ENCODE data around the gene WSCD1.

WSCD1 gene

GRCh38 chr17:6086603-6087400 lies 16.6 kb downstream of the WSCD1 start:
- no peak for DNase-seq (ENCODE audit: low spot score)

DNA sequence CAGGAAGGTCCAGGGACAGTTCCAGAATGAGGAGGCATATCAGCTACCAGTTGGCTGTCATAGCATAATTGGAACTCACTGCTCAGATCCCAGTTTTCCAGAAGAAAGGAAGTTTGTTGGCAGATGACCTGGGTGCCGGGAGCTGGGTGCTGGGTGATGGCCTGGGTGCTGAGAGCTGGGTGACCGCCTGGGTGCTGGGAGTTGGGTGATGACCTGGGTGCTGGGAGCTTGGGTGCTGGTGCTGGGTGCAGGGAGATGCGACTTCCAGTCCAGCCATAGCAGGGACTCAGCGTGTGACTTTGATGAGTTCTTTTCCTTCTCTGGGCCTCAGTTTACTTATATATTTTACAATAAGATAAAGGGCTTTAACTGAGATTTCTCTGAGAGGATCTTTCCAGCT lies 18.0 kb downstream of the WSCD1 start:
- DNase-seq (ENCODE audit: low spot score): no peak

DNA sequence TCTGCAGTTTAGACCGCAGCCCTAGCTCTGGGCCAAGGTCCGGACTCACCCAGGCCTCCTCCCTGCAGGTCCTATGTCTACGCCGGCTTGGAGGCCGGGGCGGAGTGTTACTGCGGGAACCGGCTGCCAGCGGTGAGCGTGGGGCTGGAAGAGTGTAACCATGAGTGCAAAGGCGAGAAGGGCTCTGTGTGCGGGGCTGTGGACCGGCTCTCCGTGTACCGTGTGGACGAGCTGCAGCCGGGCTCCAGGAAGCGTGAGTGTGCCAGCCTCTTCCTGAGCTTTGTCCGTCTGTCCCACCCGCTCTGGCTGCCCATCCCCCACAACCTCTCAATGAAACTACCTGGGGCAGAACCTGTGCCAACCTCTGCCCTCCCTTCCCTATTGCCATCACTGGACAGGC lies 20.1 kb downstream of the WSCD1 start:
- DNase-seq (ENCODE audit: low spot score): no peak

DNA sequence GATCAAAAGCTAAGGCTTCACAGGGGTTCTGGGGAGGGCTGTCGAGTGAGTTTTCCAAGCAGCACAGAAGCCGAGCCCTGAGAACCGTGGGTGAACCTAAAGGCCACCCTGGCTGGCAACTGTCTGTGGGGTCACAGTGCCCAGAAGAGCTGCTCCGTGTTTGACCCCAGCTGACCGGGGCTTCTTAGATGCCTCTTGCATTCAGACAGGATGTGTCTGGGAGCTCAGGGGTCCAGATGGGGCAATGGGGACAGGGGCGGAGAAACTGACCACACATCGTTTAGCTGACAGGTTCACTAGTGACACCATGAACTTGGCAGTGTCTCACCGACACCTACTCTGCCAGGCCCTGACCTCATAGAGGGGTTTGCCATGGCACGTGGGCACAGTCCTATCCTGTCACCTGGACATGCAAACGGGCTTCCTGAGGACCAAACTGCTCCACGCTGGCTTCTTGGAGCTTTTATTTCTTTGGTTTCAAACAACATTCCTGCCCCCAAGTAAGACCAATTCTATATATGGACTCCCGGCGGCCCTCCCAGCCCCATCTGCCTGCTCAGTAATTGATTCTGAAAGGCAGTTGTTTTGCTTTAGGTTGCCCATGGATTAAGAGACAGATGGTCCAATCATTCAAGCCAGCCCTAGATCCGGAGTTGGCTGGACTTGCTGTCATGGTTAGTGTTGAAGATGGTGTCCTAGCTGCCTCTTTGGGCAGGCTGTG lies 22.2 kb downstream of the WSCD1 start:
- no peak for DNase-seq (ENCODE audit: low spot score)

GRCh38 chr17:6092903-6093468 lies 22.8 kb downstream of the WSCD1 start:
- no peak for DNase-seq (ENCODE audit: low spot score)

DNA sequence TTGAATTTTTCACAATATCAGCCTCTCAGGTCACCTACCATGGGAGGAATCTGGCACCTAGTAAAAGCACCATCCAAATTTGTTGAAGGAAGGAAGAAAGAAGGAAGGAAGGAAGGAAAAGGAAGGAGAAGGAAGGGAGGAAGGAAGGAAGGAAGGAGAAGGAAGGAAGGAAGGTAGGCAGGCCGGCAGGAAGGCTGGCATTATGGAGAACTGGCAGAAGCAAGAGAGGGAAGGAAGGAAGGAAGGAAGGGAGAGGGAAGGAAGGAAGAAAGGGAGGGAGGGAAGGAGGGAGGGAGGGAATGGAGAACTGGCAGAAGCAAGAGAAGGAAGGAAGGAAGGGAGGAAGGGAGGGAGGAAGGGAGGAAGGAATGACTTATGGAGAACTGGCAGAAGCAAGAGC lies 24.3 kb downstream of the WSCD1 start:
- DNase-seq (ENCODE audit: low spot score): no peak

GRCh38 chr17:6094926-6095325 lies 24.7 kb downstream of the WSCD1 start:
- no peak for DNase-seq (ENCODE audit: low spot score)

GRCh38 chr17:6095501-6095900 lies 25.3 kb downstream of the WSCD1 start:
- no peak for DNase-seq (ENCODE audit: low spot score)

- no peak for DNase-seq (ENCODE audit: low spot score)
Measured at GRCh38 chr17:6096201-6097004, 26.2 kb downstream of the WSCD1 start.

- DNase-seq (ENCODE audit: low spot score): no peak
Measured at GRCh38 chr17:6097005-6097279, 26.8 kb downstream of the WSCD1 start.

DNA sequence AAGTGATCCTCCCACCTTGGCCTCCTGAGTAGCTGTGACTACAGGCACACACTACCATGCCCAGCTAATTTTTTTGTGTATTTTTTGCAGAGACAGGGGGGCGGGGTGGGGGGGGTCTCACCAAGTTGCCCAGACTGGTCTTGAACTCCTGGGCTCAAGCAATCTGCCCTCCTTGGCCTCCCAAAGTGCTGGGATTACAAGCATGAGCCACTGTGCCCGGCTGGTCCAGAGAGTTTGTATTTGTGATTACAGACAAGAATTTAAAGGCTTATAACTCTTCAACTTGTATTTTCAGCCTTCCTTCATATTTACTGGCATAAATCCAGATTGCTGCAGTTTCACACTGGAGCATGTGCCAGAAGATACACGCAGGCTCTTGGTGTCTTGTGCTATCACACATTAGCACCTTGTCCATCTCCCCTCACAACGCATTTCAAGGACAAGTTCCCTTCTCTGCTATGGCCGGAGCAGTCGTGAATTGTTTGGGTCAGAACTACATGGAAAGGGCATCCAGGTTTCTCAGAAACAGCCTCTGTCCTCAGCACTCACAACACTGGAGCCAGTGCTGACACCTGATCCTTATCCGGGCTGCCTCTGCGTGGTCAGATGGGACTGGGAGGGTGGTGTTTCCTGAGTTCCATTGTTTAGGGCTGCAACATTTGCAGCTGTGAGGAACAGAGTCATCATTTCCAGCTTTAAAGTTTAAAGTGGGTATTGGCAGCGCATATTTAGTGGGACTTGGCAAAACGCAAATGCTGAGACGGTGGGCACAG lies 28.1 kb downstream of the WSCD1 start:
- DNase-seq (ENCODE audit: low spot score): no peak

DNA sequence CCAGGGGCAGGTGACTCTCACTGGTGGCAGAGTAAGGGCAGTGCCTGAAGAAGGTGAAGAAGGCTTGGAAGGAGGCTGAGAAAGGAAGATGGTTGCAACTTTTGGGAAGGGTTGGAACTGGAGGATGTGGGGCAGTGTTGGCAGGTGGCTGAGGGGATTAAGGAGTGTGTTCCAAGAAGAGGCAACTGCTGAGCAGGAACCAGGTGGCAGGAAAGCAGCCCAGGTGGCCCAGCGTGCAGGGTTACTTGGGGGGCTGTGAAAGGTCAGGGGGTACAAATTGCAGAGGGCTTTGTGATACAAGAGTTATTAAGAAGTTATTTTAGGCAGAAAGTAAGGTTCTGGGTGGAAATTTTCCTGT lies 28.6 kb downstream of the WSCD1 start:
- no peak for DNase-seq (ENCODE audit: low spot score)

- no peak for DNase-seq (ENCODE audit: low spot score)
Measured at GRCh38 chr17:6099492-6099891, 29.3 kb downstream of the WSCD1 start.

DNA sequence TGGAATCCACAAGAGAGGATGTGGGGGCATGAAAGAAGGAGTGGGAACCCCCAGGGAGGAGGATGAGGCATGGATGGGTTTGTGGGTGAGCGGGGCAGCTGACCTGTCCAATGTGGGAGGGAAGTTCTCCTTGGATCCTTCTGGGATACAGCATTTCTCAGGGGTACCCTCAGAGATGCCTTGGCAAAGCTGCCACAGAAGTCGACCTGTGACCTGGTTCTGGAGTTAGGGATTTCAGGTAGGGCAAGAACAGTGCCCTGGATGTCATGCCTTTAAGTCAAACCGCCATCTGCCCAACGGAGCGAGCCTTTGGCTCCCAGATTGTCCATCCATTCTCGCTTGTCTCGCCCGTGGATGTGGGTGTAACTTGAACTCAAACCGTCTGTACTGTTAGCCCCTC lies 30.0 kb downstream of the WSCD1 start:
- no peak for DNase-seq (ENCODE audit: low spot score)

GRCh38 chr17:6100891-6101500 lies 30.8 kb downstream of the WSCD1 start:
- DNase-seq (ENCODE audit: low spot score): no peak

GRCh38 chr17:6101706-6102105 lies 31.5 kb downstream of the WSCD1 start:
- DNase-seq (ENCODE audit: low spot score): no peak

DNA sequence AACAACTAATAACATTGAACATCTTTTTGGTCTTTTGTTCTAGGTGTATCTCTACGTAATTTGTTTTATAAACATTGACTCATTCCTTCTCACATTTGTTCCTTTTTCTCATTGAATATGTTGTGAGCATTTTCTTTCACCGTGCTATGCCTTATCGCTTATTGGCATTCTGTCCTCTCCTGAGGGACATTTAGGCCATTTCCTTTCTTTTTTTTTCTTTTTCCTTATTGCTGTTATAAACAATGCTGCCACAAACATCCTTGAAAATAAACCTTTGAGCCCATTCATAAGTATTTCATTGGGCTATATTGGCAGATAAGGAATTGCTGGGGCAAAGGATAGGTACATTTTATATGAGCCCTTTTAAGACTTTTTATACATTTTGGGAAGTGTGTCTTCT lies 32.4 kb downstream of the WSCD1 start:
- no peak for DNase-seq (ENCODE audit: low spot score)

GRCh38 chr17:6104956-6105648 lies 34.9 kb downstream of the WSCD1 start:
- DNase-seq (ENCODE audit: low spot score): no peak

DNA sequence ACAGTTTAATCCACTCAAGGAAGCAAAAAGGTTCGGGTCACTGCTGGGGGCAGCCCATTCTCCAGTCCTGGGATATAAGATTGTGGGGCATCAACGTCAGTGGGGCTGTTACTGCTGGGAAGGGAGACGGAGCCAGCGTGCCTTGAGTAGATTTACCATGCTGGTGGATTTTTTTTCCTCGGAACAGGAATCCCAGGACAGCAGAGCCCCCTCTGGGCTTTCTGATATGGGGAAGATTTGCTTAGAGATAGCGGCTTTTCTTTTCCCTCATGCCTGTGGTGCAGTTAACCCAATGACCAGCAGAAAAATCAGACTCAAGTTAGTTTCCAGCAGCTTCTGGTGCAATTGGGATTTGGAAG lies 35.4 kb downstream of the WSCD1 start:
- no peak for DNase-seq (ENCODE audit: low spot score)

DNA sequence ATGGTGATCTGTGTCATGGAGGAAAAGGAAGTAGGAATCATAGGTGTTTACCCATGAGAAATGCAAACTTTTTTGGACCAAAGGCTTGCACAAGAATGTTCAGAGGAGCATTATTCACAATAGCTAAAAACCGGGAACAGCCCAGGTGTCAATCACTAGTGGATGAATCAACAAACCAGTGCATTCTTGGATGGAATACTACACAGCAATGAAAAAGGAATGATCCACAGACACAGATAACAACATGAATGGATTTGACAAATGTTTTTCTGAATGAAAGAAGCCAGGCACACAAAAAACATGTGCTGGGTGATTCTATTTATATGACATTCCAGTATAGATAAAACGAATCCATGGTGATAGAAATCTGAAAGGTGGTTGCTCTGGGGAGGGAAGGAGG lies 36.0 kb downstream of the WSCD1 start:
- DNase-seq (ENCODE audit: low spot score): no peak

GRCh38 chr17:6107791-6108190 lies 37.6 kb downstream of the WSCD1 start:
- no peak for DNase-seq (ENCODE audit: low spot score)

Measured in GM03348 (cell line).